Measurements from ENCODE around the gene ACOT8. TPM values are rescaled to one million over a fixed set of nuclear protein-coding genes. Genes with fewer than 3 reads are reported as not detected.

Gene ACOT8
- total RNA-seq, 2 donors from 2014 or later, result 36.8 to 42.8 TPM

DNA sequence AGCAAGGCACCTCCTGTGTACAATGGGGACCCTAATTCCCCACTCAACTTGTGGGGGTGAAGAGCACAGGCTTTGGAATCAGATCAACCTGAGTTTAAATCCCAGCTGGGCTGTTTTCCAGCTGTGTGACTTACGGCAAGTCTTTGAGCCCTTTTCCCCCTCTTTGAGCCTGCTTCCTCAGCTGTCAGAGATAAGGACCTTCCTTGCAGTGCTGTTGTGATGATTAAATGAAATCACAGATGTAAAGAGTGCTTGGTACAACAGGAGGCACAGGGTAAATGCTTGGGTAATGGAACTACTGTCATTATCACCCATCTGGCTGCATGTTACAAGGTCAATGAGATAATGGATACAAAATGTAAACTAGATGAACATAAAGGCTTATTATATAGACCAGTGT is 20.4 kb downstream of the ACOT8 start:
- Histone ChIP-seq H3K27me3 (no peaks in the 10 kb centered on the region), H3K9me3 (no peaks in the 10 kb centered on the region), H3K27ac (no peak overlapping the region), H3K4me1 (peaks cover 24% of the 10 kb centered on the region), H3K36me3 (replicated peaks in 1 of 2; ENCODE audit: insufficient read depth in 1 of 2, low read depth in 2 of 2) (peaks cover 0 to 4% of the 10 kb centered on the region in 2 donors), H3K4me3 (no peak overlapping the region)
- TF ChIP-seq, protein P1, sequence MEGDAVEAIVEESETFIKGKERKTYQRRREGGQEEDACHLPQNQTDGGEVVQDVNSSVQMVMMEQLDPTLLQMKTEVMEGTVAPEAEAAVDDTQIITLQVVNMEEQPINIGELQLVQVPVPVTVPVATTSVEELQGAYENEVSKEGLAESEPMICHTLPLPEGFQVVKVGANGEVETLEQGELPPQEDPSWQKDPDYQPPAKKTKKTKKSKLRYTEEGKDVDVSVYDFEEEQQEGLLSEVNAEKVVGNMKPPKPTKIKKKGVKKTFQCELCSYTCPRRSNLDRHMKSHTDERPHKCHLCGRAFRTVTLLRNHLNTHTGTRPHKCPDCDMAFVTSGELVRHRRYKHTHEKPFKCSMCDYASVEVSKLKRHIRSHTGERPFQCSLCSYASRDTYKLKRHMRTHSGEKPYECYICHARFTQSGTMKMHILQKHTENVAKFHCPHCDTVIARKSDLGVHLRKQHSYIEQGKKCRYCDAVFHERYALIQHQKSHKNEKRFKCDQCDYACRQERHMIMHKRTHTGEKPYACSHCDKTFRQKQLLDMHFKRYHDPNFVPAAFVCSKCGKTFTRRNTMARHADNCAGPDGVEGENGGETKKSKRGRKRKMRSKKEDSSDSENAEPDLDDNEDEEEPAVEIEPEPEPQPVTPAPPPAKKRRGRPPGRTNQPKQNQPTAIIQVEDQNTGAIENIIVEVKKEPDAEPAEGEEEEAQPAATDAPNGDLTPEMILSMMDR (IDR thresholded peaks at IDR 0.05), result no peak
- no peak for TF ChIP-seq POLR2A (IDR thresholded peaks at IDR 0.05)
- intact Hi-C loops (cut with DNase I), result no loop called here
- ATAC-seq (no peak), DNase-seq (no peak)
- 23 to 42% methylated on average over 1 of the region's 1 CpG for WGBS, 2 donors

DNA sequence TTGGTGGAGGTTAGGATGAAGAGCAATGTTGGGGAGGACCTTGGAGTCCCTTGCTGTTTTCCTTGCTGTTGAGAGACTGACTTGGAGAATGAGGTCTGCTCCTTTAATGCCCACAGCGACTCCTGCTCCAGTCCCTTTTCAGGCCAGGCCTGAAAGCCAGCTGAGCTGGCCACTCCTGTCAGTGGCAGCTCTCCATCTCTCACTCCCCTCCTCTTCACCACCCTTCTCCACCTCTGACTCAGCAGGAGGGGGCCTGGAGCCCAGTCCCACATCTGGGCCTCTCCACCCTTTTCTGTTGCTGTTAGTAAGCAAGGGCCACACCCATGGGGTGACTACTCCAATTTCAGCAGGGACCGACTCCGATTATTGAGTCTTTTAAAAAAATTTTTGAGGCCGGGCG is 21.4 kb downstream of the ACOT8 start:
- peak overlapping the region in 1 of 4 donors; percentile 22 for H3K27ac ChIP-seq

DNA sequence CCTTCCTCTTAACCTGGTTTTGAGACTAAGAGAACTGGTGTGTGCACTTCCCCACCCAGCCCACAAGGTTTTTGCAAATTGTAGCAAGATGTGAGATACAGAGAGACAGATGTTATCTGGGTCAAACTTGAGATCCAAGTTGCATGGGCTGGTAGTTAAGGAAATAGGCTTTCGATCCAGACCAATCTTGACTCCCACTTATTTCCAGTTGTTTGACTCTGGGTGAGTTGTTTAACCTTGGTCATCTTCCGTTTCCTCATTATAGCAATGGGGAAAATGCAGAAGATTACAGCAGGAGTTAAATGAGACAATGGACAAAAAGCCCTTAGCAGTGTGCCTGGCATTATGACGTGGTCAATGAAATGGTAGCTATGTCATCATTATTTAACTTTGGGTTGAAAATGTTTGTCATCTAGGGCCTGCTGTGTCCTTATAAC is 21.8 kb downstream of the ACOT8 start:
- TF ChIP-seq, protein P1 (IDR thresholded peaks at IDR 0.05), result no peak
- no peak for TF ChIP-seq POLR2A (IDR thresholded peaks at IDR 0.05)
- H3K36me3 ChIP-seq (replicated peaks in 1 of 2; ENCODE audit: insufficient read depth in 1 of 2, low read depth in 2 of 2), result no peaks in the 10 kb centered on the region
- ATAC-seq (no peak), DNase-seq (no peak)
- no peaks in the 10 kb centered on the region for H3K9me3 ChIP-seq
- intact Hi-C loops (cut with DNase I), result no loop called here
- no peak overlapping the region for H3K4me3 ChIP-seq
- H3K27me3 ChIP-seq, result no peaks in the 10 kb centered on the region
- peaks cover 24% of the 10 kb centered on the region for H3K4me1 ChIP-seq
- 67 to 80% methylated on average over 3 of the region's 3 CpGs for WGBS, 2 donors
- H3K27ac ChIP-seq, result peak overlapping the region in 1 of 4 donors; percentile 22

More for the DNA sequence above, 21.4 kb downstream of the ACOT8 start:
- Histone ChIP-seq H3K9me3 (no peaks in the 10 kb centered on the region), H3K4me3 (no peak overlapping the region), H3K36me3 (replicated peaks in 1 of 2; ENCODE audit: insufficient read depth in 1 of 2, low read depth in 2 of 2) (peaks cover 0 to 2% of the 10 kb centered on the region in 2 donors), H3K27me3 (no peaks in the 10 kb centered on the region), H3K4me1 (peaks cover 24% of the 10 kb centered on the region)
- 76 to 100% methylated on average over 5 of the region's 5 CpGs for WGBS, 2 donors
- intact Hi-C loops (cut with DNase I), result no loop called here
- TF ChIP-seq POLR2A (IDR thresholded peaks at IDR 0.05), result no peak
- TF ChIP-seq, protein P1 (IDR thresholded peaks at IDR 0.05), result no peak
- DNase-seq (peak in 1 of 4 donors; percentile 22), ATAC-seq (no peak)

DNA sequence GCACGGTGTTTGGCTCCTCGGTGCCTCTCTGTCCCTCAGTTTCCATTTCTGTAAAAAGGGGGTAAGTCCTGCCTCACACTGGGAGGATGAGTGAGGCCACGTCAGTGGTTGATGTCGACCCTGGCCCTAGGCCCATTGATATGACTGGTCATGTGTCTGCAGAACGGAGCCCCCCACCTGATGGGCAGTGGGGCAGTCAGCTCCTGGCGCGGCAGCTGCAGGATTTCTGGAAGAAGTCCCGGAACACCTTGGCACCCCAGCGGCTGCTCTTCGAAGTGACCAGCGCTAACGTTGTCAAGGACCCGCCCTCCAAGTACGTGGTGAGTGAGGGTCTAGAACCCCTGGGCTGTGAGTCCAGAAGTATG is 22.4 kb downstream of the ACOT8 start:
- no peak for ATAC-seq
- 85 to 87% methylated on average over 6 to 13 of the region's 14 CpGs for WGBS, 2 donors

More for the DNA sequence above, 22.4 kb downstream of the ACOT8 start:
- TF ChIP-seq, protein P1 (IDR thresholded peaks at IDR 0.05), result no peak
- TF ChIP-seq POLR2A (IDR thresholded peaks at IDR 0.05), result no peak
- Histone ChIP-seq H3K27ac (peak overlapping the region in 2 of 4 donors; percentile 79 to 89), H3K27me3 (no peaks in the 10 kb centered on the region), H3K9me3 (no peaks in the 10 kb centered on the region), H3K4me1 (peaks cover 24% of the 10 kb centered on the region), H3K4me3 (no peak overlapping the region), H3K36me3 (replicated peaks in 1 of 2; ENCODE audit: insufficient read depth in 1 of 2, low read depth in 2 of 2) (no peaks in the 10 kb centered on the region)
- intact Hi-C loops (cut with DNase I), result no loop called here
- DNase-seq, result no peak
